C4-2B (cell line): Measurements from ENCODE around the gene ANKRD6.

Experiments
- H3K27ac ChIP-seq: fragments of 450-650 bp; 2 replicates; pipeline ENCODE4 v1.5.1; 2017
- CTCF ChIP-seq: fragments of 450-650 bp; conservative IDR thresholded peaks from 2 replicates; pipeline ENCODE4 v1.5.1; 2017; ENCODE audit warnings: mild to moderate bottlenecking
- ZFX ChIP-seq: fragments of 450-650 bp; IDR thresholded peaks from 2 replicates; pipeline ENCODE4 v1.6.1; 2017

Gene ANKRD6

GRCh38 chr6:89522778-89523177, 89.8 kb downstream of the ANKRD6 start:
- no peak overlapping the region for H3K27ac ChIP-seq
- TF ChIP-seq ZFX (no peak), CTCF (no peak)

- no peak for TF ChIP-seq ZFX
- no peak for TF ChIP-seq CTCF
Observed at GRCh38 chr6:89525786-89526562, 93.0 kb downstream of the ANKRD6 start.

GRCh38 chr6:89526563-89526869, 93.6 kb downstream of the ANKRD6 start:
- TF ChIP-seq ZFX (no peak), CTCF (no peak)

More at GRCh38 chr6:89525786-89526562, 93.0 kb downstream of the ANKRD6 start:
- H3K27ac ChIP-seq: no peak overlapping the region

GRCh38 chr6:89527634-89528033, 94.7 kb downstream of the ANKRD6 start:
- no peak overlapping the region for H3K27ac ChIP-seq
- TF ChIP-seq CTCF (no peak), ZFX (no peak)

More at GRCh38 chr6:89526563-89526869, 93.6 kb downstream of the ANKRD6 start:
- H3K27ac ChIP-seq: no peak overlapping the region

GRCh38 chr6:89528866-89529265, 95.9 kb downstream of the ANKRD6 start:
- no peak overlapping the region for H3K27ac ChIP-seq
- TF ChIP-seq ZFX (no peak), CTCF (no peak)

- H3K27ac ChIP-seq: no peak overlapping the region
- TF ChIP-seq ZFX (no peak), CTCF (no peak)
Observed at GRCh38 chr6:89530982-89531381, 98.0 kb downstream of the ANKRD6 start.

GRCh38 chr6:89536231-89536630, 103.3 kb downstream of the ANKRD6 start:
- TF ChIP-seq CTCF (no peak), ZFX (no peak)
- no peak overlapping the region for H3K27ac ChIP-seq
